Loucy (cell line): ENCODE measurements around the gene RRAD.

Source experiments
- EZH2phosphoT487 ChIP-seq: fragments of 200-600 bp; IDR thresholded peaks from 2 replicates; pipeline ENCODE4 v1.6.1; 2018; ENCODE audit warnings: antibody characterized with exemption, mild to moderate bottlenecking, moderate library complexity, borderline replicate concordance
- TF ChIP-seq, protein P1 (sequence below): fragments of 200-600 bp; sonication (generic); conservative IDR thresholded peaks from 2 replicates; pipeline ENCODE4 v1.5.1; 2014; ENCODE audit warnings: mild to moderate bottlenecking, antibody characterized with exemption, low read length

DNA sequence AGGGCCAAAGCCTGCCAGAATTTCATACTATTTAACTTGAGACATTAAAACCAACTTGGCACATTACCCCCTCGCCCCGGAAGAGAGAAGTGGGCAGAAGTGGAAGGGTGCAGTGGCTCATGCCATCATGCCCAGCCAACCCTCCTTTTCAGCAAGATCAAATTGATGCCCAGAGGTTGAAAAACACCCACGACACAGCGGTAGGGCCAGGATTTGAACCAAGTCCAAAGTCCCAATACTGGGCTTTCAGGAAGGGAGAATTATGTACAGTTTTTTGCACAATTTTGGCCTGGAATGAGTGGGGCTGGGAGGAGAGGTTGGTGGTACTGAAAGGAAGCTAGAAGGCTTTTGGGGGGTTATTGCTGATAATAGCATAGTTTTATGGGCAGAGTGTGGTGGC is 34.0 kb downstream of the RRAD start:
- no peak for TF ChIP-seq EZH2phosphoT487
- TF ChIP-seq, protein P1, sequence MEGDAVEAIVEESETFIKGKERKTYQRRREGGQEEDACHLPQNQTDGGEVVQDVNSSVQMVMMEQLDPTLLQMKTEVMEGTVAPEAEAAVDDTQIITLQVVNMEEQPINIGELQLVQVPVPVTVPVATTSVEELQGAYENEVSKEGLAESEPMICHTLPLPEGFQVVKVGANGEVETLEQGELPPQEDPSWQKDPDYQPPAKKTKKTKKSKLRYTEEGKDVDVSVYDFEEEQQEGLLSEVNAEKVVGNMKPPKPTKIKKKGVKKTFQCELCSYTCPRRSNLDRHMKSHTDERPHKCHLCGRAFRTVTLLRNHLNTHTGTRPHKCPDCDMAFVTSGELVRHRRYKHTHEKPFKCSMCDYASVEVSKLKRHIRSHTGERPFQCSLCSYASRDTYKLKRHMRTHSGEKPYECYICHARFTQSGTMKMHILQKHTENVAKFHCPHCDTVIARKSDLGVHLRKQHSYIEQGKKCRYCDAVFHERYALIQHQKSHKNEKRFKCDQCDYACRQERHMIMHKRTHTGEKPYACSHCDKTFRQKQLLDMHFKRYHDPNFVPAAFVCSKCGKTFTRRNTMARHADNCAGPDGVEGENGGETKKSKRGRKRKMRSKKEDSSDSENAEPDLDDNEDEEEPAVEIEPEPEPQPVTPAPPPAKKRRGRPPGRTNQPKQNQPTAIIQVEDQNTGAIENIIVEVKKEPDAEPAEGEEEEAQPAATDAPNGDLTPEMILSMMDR = no peak
